Mammary epithelial cell (primary cell): ENCODE results near the gene IVL.

ENCODE experiments used
- CTCF ChIP-seq, 2 donors: IDR thresholded peaks in 1 of 2; conservative IDR thresholded peaks in 1 of 2; 2 replicates each; pipeline ENCODE4 v1.5.1; 2011 to 2012; ENCODE audit warnings: inconsistent platforms in 2 of 2, low read length in 2 of 2, mild to moderate bottlenecking in 2 of 2, control low read depth in 1 of 2, low read depth in 1 of 2; ENCODE audit not compliant: insufficient read depth in 1 of 2; ENCODE audit errors: extremely low read depth in 1 of 2
- EZH2 ChIP-seq: IDR thresholded peaks from 2 replicates; pipeline ENCODE4 v1.6.1; 2012; ENCODE audit warnings: low read length, inconsistent platforms, borderline replicate concordance

- TF ChIP-seq CTCF (conservative IDR thresholded peaks at IDR 0.05 in 1 of 2, IDR thresholded peaks at IDR 0.05 in 1 of 2; ENCODE audit: extremely low read depth in 1 of 2, insufficient read depth in 1 of 2, low read depth in 1 of 2, low read length in 2 of 2) (no peak), EZH2 (no peak)
Measured at GRCh38 chr1:152953761-152954160, 45.4 kb downstream of the IVL start.
